H1 (cell line): ENCODE data around the gene CDON.

Experiments
- CHD7 ChIP-seq: fragments of 300-600 bp; sonication (generic); IDR thresholded peaks from 2 replicates; pipeline ENCODE4 v1.7.1; 2012; ENCODE audit warnings: low read length, moderate library complexity, mild to moderate bottlenecking, inconsistent platforms; ENCODE audit not compliant: insufficient replicate concordance
- POLR2AphosphoS5 ChIP-seq: IDR thresholded peaks from 2 replicates; pipeline ENCODE4 v1.6.1; 2011; ENCODE audit warnings: low read depth, low read length

- TF ChIP-seq POLR2AphosphoS5 (no peak), CHD7 (no peak)
These were observed 138.2 kb downstream of the CDON start for GRCh38 chr11:125924384-125925007.
